HepG2 (cell line): ENCODE measurements around the gene DPM1. TPM values are rescaled to one million over a fixed set of nuclear protein-coding genes. Genes with fewer than 3 reads are reported as not detected.

Source experiments
- ATAC-seq: fragments of 200-7000 bp; cut with Tn5 transposase; 3 replicates; pipeline ENCODE4 v1.9.1; 2020; ENCODE audit warnings: mild to moderate bottlenecking, moderate library complexity
- BruUV-seq: library from RNA; stranded (reverse); fragments of 400-500 nt; replicated peaks from 2 replicates; lab custom pipeline; 2021; lab: Mats Ljungman, UMichigan
- CTCF ChIA-PET: fragments of 300-600 bp; formaldehyde crosslinking; extraction: SDS; loops from one replicate; lab custom pipeline; 2021; ENCODE audit warnings: low total read pairs, inconsistent platforms, low intra/inter-chr PET ratio; lab: Yijun Ruan, JAX
- POLR2A ChIA-PET: fragments of 350-600 bp; sonication (Branson Sonifier 250); formaldehyde crosslinking; loops from one replicate; lab custom pipeline; 2020; ENCODE audit warnings: antibody characterized with exemption, inconsistent platforms; lab: Yijun Ruan, JAX
- DNase-seq: peaks from one replicate; pipeline ENCODE4 v3.0.0-alpha.2; 2015; ENCODE audit warnings: low spot score
- FAIRE-seq: peaks from 3 replicates; lab custom pipeline; 2011; peaks lifted over from hg19 to GRCh38; lab: Jason Lieb, UNC
- H2AFZ ChIP-seq: one replicate; pipeline ENCODE4 v1.6.1; 2011; ENCODE audit warnings: low read length, inconsistent platforms
- H3K27ac ChIP-seq: fragments of 300-600 bp; 3 replicates; pipeline ENCODE4 v1.8.0; 2011; ENCODE audit warnings: mixed run types, mild to moderate bottlenecking, mixed read lengths, low read length, inconsistent platforms; ENCODE audit not compliant: insufficient read depth; ENCODE audit errors: extremely low read length
- H3K27me3 ChIP-seq, 2 experiments: fragments of 200-600 bp in 1 of 2; 2 replicates in 1 of 2; 3 replicates in 1 of 2; pipeline versions ENCODE4 v1.6.0 to v1.8.0; 2011; ENCODE audit warnings: low read length in 2 of 2, mild to moderate bottlenecking in 2 of 2, moderate library complexity in 2 of 2, inconsistent platforms in 1 of 2; ENCODE audit not compliant: insufficient read depth in 2 of 2, control insufficient read depth in 1 of 2
- H3K36me3 ChIP-seq, 2 experiments: fragments of 200-600 bp in 1 of 2; replicated peaks in 1 of 2; 2 replicates in 1 of 2; 3 replicates in 1 of 2; pipeline versions ENCODE4 v1.5.1 to v1.8.0; 2011; ENCODE audit warnings: low read length in 2 of 2, inconsistent platforms in 1 of 2; ENCODE audit not compliant: insufficient read depth in 2 of 2, control insufficient read depth in 1 of 2
- H3K4me1 ChIP-seq: 2 replicates; pipeline ENCODE4 v1.5.1; 2012; ENCODE audit warnings: low read length, inconsistent platforms; ENCODE audit not compliant: insufficient read depth
- H3K4me2 ChIP-seq: 2 replicates; pipeline ENCODE4 v1.6.0; 2011; ENCODE audit warnings: low read depth, low read length, inconsistent platforms
- H3K4me3 ChIP-seq, 3 experiments: fragments of 200-600 bp in 1 of 3; sonication (generic), shearing (Covaris generic) in 1 of 3; replicated peaks in 1 of 3; 2 replicates each; pipeline ENCODE4 v1.5.1; 2011 to 2016; ENCODE audit warnings: low read length in 3 of 3, inconsistent platforms in 2 of 3, low read depth in 2 of 3, mild to moderate bottlenecking in 2 of 3, control low read depth in 1 of 3, mixed read lengths in 1 of 3; ENCODE audit not compliant: insufficient read depth in 1 of 3
- H3K79me2 ChIP-seq: one replicate; pipeline ENCODE4 v1.6.1; 2011; ENCODE audit warnings: low read length, inconsistent platforms; ENCODE audit not compliant: insufficient read depth
- H3K9ac ChIP-seq: 2 replicates; pipeline ENCODE4 v1.6.0; 2011; ENCODE audit warnings: mild to moderate bottlenecking, low read depth, low read length, inconsistent platforms; ENCODE audit not compliant: insufficient read depth
- H3K9me3 ChIP-seq: 2 replicates; pipeline ENCODE4 v1.5.1; 2012; ENCODE audit warnings: mild to moderate bottlenecking, low read length
- H4K20me1 ChIP-seq: 2 replicates; pipeline ENCODE4 v1.6.0; 2011; ENCODE audit warnings: inconsistent platforms, mild to moderate bottlenecking, low read length, moderate library complexity; ENCODE audit not compliant: insufficient read depth
- HNRNPLL ChIP-seq: fragments of 200-400 bp; formaldehyde crosslinking; IDR thresholded peaks from 2 replicates; pipeline ENCODE4 v1.6.1; 2017; ENCODE audit warnings: mild to moderate bottlenecking, low read depth, low read length; ENCODE audit not compliant: poor library complexity, severe bottlenecking
- ZNF761 ChIP-seq: sonication (generic); formaldehyde crosslinking; conservative IDR thresholded peaks from 2 replicates; pipeline ENCODE4 v1.4.0; 2020; ENCODE audit warnings: mild to moderate bottlenecking, missing genetic modification reagents
- ZNF768 ChIP-seq: sonication (generic); formaldehyde crosslinking; IDR thresholded peaks from 2 replicates; pipeline ENCODE4 v1.4.0; 2020; ENCODE audit warnings: missing genetic modification reagents
- WGBS: methylation state at CpG from one replicate; pipeline ENCODE4 v1.1.6; 2017; ENCODE audit warnings: low lambda C conversion rate; 5-methylcytosine and 5-hydroxymethylcytosine counted together
- in situ Hi-C: cut with HindIII; loops from 2 replicates; pipeline ENCODE4 v1.10.0; 2017; ENCODE audit warnings: low pct_unique_long_range_greater_than_20kb; ENCODE audit not compliant: extremely low pct_ligation_motif_present
- intact Hi-C: fragments of 100-400 bp; cut with micrococcal nuclease; formaldehyde crosslinking; loops from one replicate; pipeline ENCODE4 v1.10.0; 2022; ENCODE audit not compliant: unreplicated experiment
- polyA plus RNA-seq, 8 experiments: library from polyadenylated mRNA; depleted of rRNA in 3 of 8; stranded (reverse) in 7 of 8; unstranded in 1 of 8; fragments of >200 nt; fragmentation: Illumina TruSeq in 4 of 8; extraction: Trizol in 4 of 8; gene quantifications; 2 replicates each; pipeline versions ENCODE4 v1.2.1 to v1.2.3, GENCODE V29; 2011 to 2016; ENCODE audit warnings: low read depth in 4 of 8, missing spikeins in 1 of 8, mixed read lengths in 1 of 8; ENCODE audit not compliant: insufficient read depth in 1 of 8
- total RNA-seq, 5 experiments: library from RNA; depleted of rRNA; stranded (reverse); fragments of >200 nt; fragmentation: Illumina TruSeq; extraction: Trizol; gene quantifications; 2 replicates each; pipeline ENCODE4 v1.2.3, GENCODE V29; 2016; ENCODE audit warnings: low read depth in 1 of 5
- TF ChIP-seq, protein P1 (sequence below): sonication (generic); formaldehyde crosslinking; IDR thresholded peaks from 2 replicates; pipeline ENCODE4 v1.4.0; 2020; ENCODE audit warnings: mild to moderate bottlenecking, low read depth, missing genetic modification reagents

The DPM1 gene
- total and polyA plus RNA-seq, 2 of the 13 experiments (the other 11 are each of a cell fraction or from before 2014, with no cell fraction given), result 83.2 to 161 TPM

DNA sequence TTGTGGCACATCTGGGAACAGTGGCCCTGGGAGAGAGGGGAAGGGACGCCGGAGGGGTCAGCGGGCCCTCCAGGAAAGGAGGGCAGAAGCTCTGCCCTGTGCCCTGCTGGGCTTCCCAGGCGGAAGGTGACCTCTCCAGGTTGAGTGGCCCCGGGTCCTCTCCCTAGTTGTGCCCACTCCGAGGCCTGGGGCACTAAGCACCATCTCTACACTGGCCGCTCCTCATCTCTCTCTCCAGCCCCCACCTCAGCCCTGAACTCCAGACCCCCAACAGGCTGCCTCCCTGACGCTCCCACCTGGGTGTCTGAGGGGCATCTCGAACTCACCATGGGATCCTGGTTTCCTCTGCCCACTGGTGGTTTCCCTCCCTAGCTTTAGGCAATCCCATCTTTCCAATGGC is 46.4 kb upstream of the DPM1 start:
- POLR2A ChIA-PET, result no interaction called here
- Histone ChIP-seq H3K9ac (no peak overlapping the region), H3K27ac (no peak overlapping the region), H3K9me3 (no peaks in the 10 kb centered on the region), H3K79me2 (no peaks in the 10 kb centered on the region), H3K4me3 (no peak overlapping the region), H4K20me1 (no peaks in the 10 kb centered on the region), H3K4me1 (no peaks in the 10 kb centered on the region), H3K4me2 (no peak overlapping the region), H2AFZ (no peak overlapping the region), H3K27me3 (peaks cover 6 to 51% of the 10 kb centered on the region in 2 experiments), H3K36me3 (no peaks in the 10 kb centered on the region)
- WGBS, result 35% methylated on average over 9 of the region's 9 CpGs
- ATAC-seq (no peak), DNase-seq (no peak), FAIRE-seq (no peak)
- intact Hi-C loops (no loop called here), in situ Hi-C loops (no loop called here)
- TF ChIP-seq ZNF761, result no peak
- TF ChIP-seq, protein P1, sequence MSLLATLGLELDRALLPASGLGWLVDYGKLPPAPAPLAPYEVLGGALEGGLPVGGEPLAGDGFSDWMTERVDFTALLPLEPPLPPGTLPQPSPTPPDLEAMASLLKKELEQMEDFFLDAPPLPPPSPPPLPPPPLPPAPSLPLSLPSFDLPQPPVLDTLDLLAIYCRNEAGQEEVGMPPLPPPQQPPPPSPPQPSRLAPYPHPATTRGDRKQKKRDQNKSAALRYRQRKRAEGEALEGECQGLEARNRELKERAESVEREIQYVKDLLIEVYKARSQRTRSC (CRISPR knock-in tag), result no peak
- BruUV-seq, result no TSS peak
- CTCF ChIA-PET, result no interaction called here

DNA sequence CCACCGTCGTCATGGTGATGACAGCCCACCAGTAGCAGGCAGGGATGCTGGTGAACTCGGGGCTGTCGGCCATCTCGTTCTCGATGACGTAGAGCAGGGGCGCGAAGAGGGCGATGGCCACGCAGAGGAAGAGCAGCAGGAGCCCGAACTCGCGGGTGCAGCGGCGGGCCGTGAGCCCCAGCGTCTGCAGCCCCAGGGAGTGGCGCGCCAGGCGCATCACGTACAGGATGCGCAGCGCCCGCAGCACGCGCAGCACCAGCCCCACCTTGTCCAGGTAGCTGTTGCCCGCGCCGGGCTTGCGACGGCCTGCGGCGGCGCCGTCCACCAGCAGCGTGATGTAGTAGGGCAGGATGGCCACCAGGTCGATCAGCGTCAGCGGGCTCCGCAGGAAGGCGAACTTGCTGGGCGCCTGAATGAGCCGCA is 46.0 kb upstream of the DPM1 start:
- intact Hi-C loops (no loop called here), in situ Hi-C loops (no loop called here)
- H4K20me1 ChIP-seq, result no peaks in the 10 kb centered on the region
- 63% methylated on average over 41 of the region's 44 CpGs for WGBS
- no peak overlapping the region for H2AFZ ChIP-seq
- no peak overlapping the region for H3K9ac ChIP-seq
- TF ChIP-seq HNRNPLL (no peak), ZNF768 (CRISPR knock-in tag) (peak; percentile 10; the same call in 1 of the 2 replicates)
- ChIA-PET CTCF (no interaction called here), POLR2A (no interaction called here)
- peaks cover 6 to 56% of the 10 kb centered on the region in 2 experiments for H3K27me3 ChIP-seq
- ATAC-seq (no peak), DNase-seq (no peak), FAIRE-seq (no peak)
- H3K36me3 ChIP-seq, result no peaks in the 10 kb centered on the region
- no TSS peak for BruUV-seq
- no peaks in the 10 kb centered on the region for H3K79me2 ChIP-seq
- no peaks in the 10 kb centered on the region for H3K4me1 ChIP-seq
- no peaks in the 10 kb centered on the region for H3K9me3 ChIP-seq
- no peak overlapping the region for H3K4me3 ChIP-seq
- H3K4me2 ChIP-seq, result no peak overlapping the region
- H3K27ac ChIP-seq, result no peak overlapping the region
